T-helper 1 cell (primary cell): ENCODE data around the gene HOXA1.

Experiments used
- DNase-seq, 5 donors: peaks; one replicate each; pipeline ENCODE4 v3.0.0-alpha.2; 2012 to 2020
- total RNA-seq, 4 donors: gene quantifications; one replicate each; lab custom pipeline; 2026; lab: John Stamatoyannopoulos, UW

The HOXA1 gene
- total RNA-seq, result 0 to 1.1 (median 0.98) reads per million in 4 donors

DNA sequence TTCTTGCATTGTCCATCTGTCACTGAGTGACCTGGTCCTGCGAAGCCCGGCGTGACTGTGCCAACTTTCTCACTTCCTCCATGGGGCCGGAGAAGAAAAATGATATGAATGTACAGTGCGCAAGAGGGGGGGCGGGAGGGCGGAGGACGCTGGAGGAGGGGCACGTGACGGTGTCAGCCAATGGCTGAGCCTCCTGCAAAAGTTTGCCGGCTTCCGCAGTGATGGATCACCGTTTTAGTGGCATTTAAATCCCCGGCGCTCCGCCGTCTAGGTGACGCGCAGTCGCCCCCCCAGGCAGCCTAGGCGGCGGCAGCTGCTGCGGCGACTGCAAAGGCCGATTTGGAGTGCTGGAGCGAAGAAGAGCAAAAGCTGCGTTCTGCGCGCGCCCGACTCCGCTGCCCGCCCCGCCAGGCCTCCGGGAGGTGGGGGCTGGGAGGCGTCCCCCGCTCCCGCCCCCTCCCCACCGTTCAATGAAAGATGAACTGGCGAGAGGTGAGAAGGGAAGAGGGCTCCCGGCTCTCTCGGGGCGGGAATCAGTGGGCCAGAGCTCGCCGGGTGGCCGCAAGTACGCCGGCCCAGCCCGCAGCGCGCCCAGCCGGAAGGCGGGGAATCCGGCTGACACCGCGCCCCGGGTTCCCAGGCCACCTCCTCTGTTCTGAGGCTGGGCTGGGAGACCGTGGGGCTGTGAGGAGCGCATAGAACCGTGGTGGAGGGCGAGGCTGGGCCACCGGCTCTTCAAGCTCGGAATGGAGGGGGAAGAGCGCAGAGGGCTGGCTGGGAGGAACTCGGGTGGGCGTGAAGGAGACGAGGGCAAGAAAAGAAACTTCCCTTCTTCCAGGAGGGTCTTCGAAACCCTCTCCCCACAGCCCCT lies at the start of gene HOXA1:
Gene HOXA1 (minus strand): TSS at position 104 of the 871 bp plus-strand sequence. CDS start 88 bp downstream, at position 16.
- peak; percentile 44 to 81 (median 67) for DNase-seq

GRCh38 chr7:27145165-27145913 lies 49.5 kb upstream of the HOXA1 start:
- DNase-seq, result no peak

DNA sequence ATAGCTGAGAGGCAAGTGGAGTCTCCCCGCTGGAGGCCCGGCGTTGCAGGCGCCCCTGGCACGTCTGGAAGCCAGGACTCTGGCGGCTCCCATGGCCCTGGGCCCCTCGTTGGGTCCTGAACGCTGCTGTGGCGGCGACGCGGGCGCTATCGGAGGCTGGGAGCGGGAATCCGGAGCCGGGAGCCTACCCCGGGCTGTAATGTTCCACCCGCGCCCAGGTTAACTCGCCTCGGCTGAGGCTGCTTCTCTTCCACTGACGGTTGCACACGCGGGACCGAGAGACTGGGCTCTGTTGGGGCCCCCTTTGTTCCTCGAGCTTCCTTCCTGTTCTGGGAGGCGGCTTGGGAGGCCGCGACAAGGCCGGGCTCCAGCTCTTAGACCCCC lies 49.0 kb upstream of the HOXA1 start:
- DNase-seq, result no peak

DNA sequence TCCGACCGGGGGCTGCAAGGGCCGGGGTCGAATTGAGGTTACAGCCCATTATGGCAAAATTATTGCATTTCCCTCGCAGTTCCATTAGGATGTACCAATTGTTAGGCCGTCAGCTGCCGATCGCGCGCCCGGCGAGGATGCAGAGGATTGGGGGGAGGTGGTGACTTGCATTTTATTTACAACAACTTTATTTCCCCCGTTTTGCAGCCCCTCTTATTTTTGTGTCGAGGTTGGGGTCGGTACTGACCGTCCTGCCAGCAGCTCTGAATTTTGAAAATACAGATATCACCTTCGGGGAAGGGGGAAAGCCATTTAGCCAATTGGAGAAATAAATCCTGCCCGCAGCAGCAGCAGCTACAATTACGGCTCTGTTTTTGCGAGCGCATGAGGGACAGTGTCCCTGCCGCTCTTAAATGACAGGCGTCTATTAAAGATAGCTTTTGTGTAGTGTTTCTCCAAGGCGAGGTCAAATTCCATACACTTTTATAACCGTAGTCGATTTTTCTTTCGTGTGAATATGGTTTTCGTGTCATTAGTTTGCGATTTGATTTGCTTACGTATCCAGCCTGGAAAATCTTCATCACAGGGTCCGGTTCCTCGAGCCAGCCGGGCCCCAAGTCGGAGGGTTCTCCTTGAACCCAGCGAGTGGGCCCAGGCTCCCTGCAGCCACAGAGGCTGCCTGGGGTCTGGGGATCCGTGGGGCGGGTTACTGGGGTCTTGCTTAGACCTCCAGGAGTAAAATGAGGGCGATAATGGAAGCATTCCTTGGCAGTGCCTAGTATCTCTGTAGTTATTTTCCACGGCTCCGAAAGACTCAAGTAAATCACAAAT lies 48.4 kb upstream of the HOXA1 start:
- no peak for DNase-seq

GRCh38 chr7:27143023-27143949 lies 47.5 kb upstream of the HOXA1 start, which contains the start of gene HOXA5:
HOXA5 (minus strand) TSS chr7:27143681; CDS start chr7:27143607, 74 bp downstream.
- no peak for DNase-seq

DNA sequence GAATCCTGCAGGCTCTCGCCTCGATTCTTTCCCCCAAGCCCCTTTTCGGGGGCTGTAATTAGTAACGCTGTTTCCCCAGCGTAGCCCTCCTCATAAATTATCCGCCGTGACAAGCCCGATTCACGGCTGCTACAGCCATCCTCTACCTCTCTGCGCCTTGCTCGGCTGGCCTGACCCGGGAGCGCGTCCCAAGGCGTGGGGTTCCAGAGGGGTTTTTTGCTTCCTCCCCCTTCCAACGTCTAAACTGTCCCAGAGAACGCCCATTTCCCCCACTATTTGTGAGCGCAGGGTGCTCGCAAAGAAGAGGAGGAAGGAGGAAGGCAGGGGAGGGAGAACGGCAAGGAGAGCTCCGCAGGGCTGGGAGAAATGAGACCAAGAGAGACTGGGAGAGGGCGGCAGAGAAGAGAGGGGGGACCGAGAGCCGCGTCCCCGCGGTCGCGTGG lies 46.8 kb upstream of the HOXA1 start:
- no peak for DNase-seq

- DNase-seq, result no peak
Observed at GRCh38 chr7:27141923-27142579, 46.3 kb upstream of the HOXA1 start.

DNA sequence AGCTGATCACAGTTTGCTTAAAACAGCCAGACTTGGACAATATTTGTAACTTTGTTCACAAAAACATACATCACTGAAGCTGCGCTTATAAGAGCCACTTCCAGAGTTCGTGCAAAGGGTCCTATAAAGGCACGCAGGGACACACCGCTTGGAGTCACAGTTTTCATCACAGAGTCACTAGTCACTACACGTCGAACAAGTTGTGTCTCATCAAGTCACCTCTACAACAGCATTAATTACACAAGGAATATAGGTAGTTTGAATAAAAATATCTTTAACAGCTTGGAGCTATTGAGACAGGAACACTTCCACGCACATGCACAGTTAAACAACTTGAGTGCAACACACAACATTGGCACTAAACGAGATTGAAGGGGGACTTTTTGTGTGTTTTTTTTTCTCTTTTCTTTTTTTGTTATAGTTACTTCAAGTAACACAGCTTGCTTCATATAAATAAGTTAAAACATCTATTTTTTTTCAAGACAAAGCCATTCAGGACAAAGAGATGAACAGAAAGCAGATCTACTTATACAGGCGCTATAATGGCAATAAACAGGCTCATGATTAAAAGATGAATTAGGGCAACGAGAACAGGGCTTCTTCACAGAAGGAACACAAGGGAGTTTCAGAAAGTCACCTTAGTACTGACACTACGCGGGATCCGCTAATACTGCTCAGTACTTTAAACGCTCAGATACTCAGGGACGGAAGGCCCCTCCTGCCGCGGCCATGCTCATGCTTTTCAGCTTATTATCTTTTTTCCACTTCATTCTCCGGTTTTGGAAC lies 45.5 kb upstream of the HOXA1 start:
- DNase-seq, result no peak

- no peak for DNase-seq
Observed at GRCh38 chr7:27140126-27140857, 44.5 kb upstream of the HOXA1 start.

- DNase-seq, result no peak
Observed at GRCh38 chr7:27139334-27140125, 43.7 kb upstream of the HOXA1 start.

DNA sequence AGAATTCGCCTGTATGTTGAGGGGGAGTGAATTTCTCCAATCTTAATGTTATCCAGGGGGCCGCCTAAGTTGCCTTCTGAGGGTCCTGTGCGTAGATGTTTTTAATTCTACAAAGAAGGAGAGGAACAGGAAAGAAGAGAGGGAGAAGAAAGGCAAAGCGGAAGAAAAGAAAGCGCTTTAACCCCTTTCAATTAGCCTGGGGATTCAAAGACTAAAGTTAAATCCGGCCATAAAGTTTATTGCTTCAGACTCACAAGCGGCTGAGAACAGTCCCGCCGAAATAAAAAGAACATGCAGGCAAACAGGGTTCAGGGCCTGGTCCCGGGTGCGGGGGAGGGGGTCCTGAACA lies 43.2 kb upstream of the HOXA1 start:
- DNase-seq, result no peak

- DNase-seq, result no peak
Observed at GRCh38 chr7:27138472-27138871, 42.7 kb upstream of the HOXA1 start.

DNA sequence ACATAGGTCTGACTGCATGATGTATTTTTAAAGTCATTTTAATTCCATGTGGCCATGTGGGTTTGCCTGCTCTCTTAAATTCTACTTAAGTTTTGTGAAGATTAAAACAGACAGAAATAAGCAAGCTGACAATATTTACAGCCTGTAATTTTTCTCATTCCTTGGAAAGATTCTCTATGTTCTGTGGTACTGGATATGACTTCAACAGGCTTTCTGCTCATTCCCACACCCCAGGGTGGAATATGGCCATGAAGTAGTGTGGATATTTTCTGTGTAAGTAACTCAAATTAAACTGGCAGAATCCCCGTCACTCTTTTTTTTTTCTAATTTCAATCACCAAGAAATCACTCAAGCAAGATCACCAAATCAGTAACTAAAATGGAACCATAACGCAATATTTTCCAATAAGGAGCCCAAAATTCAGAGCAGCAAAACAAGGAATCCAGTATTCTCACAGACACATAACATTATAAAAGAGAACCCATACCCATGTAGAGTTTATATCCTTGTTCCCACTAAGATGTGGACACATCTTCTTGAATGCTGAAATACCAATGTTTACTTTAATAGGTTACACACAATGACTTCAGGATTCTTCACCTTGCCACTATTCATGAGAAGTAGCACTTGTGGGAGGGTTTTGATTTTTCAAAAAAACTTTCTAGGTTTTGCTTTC lies 42.0 kb upstream of the HOXA1 start:
- no peak for DNase-seq

GRCh38 chr7:27134392-27134791 lies 38.6 kb upstream of the HOXA1 start:
- DNase-seq, result peak in 1 of 5 donors; percentile 61

DNA sequence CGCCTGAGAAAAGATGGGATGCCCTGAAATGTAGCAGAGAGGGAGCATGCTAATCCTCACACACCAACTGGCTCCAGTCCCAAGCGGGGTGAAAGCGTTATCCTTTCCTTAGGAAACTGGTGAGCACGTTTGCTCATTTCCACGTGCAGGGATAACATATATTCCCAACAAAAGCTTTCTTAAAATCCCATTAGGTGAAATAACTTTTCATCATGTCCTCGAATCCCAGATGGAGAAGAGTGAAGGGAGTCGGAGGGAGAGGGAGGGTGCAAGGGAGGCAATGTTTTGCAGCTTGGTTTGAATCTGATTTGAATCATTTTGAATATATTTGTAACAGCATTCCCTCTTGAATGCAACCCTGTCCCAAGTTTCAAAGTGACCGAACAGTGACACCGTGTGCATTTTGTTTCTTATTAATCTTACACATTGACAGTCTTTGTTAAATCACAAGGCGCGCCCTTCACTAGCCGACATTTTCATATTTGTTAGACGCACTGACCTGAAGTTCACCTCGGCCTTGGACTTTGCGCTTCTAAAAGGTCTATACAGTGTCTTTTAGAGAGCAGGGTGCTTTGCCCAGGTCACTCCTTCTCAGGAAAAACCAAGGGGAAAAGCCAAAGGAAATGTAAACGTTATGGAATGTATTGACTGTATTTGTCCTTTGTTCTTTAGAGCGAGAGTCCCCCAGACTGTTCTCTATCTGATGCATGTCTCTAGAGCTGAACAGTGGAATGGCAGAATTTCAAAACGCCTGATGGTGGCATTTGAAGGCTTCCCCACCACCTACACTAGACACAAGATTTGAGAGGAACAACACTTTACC lies 37.8 kb upstream of the HOXA1 start:
- no peak for DNase-seq

- DNase-seq, result no peak
Observed at GRCh38 chr7:27132978-27133377, 37.2 kb upstream of the HOXA1 start.

- DNase-seq, result no peak
Observed at GRCh38 chr7:27132214-27132613, 36.4 kb upstream of the HOXA1 start.
